B cell (primary cell): ENCODE results near the gene COL17A1. TPM values are rescaled to one million over a fixed set of nuclear protein-coding genes. Genes with fewer than 3 reads are reported as not detected.

Experiments used
- ATAC-seq: fragments of 200-7000 bp; cut with Tn5 transposase; one replicate; pipeline ENCODE4 v1.10.0; 2021; ENCODE audit warnings: low read depth, mild to moderate bottlenecking, moderate number of reproducible peaks, moderate library complexity
- CTCF ChIA-PET: fragments of 350-600 bp; sonication (Branson Sonifier 250); formaldehyde crosslinking; loops from one replicate; lab custom pipeline; 2021; ENCODE audit warnings: antibody characterized with exemption, inconsistent platforms; lab: Charles Lee
- POLR2A ChIA-PET: fragments of 350-600 bp; sonication (Branson Sonifier 250); formaldehyde crosslinking; loops from one replicate; lab custom pipeline; 2021; ENCODE audit warnings: antibody characterized with exemption; lab: Charles Lee
- DNase-seq: peaks from one replicate; pipeline ENCODE4 v3.0.0; 2013
- H2AFZ ChIP-seq: 2 replicates; pipeline ENCODE4 v1.6.1; 2012; ENCODE audit warnings: mild to moderate bottlenecking, low read depth, low read length; ENCODE audit not compliant: insufficient read depth, poor library complexity, severe bottlenecking
- H3K27ac ChIP-seq, 2 donors: 1 replicate in 1 of 2; 2 replicates in 1 of 2; pipeline ENCODE4 v1.5.1; 2012 to 2013; ENCODE audit warnings: low read length in 2 of 2, mild to moderate bottlenecking in 2 of 2, moderate library complexity in 1 of 2
- H3K27me3 ChIP-seq, 4 experiments: fragments of 200-600 bp in 1 of 4; sonication (generic) in 1 of 4; replicated peaks in 1 of 4; 1 replicate in 2 of 4; 2 replicates in 2 of 4; pipeline versions ENCODE4 v1.6.1 to v1.7.0; 2013 to 2016; ENCODE audit warnings: low read length in 3 of 4, mild to moderate bottlenecking in 2 of 4, mixed read lengths in 1 of 4, moderate library complexity in 1 of 4; ENCODE audit not compliant: insufficient read depth in 4 of 4, control insufficient read depth in 3 of 4; ENCODE audit errors: control extremely low read depth in 1 of 4
- H3K36me3 ChIP-seq, 2 experiments: replicated peaks in 1 of 2; 1 replicate in 1 of 2; 2 replicates in 1 of 2; pipeline versions ENCODE4 v1.6.1 to v1.7.1; 2013; ENCODE audit warnings: low read length in 1 of 2; ENCODE audit not compliant: insufficient read depth in 2 of 2, control insufficient read depth in 1 of 2; ENCODE audit errors: control extremely low read depth in 1 of 2, extremely low read depth in 1 of 2
- H3K4me1 ChIP-seq, 2 donors: fragments of 200-600 bp in 1 of 2; sonication (generic) in 1 of 2; 1 replicate in 1 of 2; 2 replicates in 1 of 2; pipeline versions ENCODE4 v1.5.1 to v1.6.1; 2013 to 2017; ENCODE audit warnings: low read length in 2 of 2; ENCODE audit not compliant: control insufficient read depth in 2 of 2, insufficient read depth in 2 of 2
- H3K4me2 ChIP-seq: replicated peaks from 2 replicates; pipeline ENCODE3; 2012; ENCODE audit warnings: mild to moderate bottlenecking, low read depth, low read length; ENCODE audit not compliant: poor library complexity, severe bottlenecking
- H3K4me3 ChIP-seq, 5 experiments: fragments of 200-600 bp in 1 of 5; sonication (generic) in 1 of 5; 1 replicate in 3 of 5; 2 replicates in 2 of 5; pipeline versions ENCODE4 v1.5.1 to v1.7.0; 2011 to 2016; ENCODE audit warnings: low read length in 4 of 5, mild to moderate bottlenecking in 4 of 5, low read depth in 2 of 5, control low read depth in 1 of 5, moderate library complexity in 1 of 5; ENCODE audit not compliant: insufficient read depth in 1 of 5; ENCODE audit errors: control extremely low read depth in 1 of 5, extremely low read depth in 1 of 5
- H3K79me2 ChIP-seq: fragments of 200-600 bp; sonication (generic); one replicate; pipeline ENCODE4 v1.6.0; 2016; ENCODE audit warnings: low read length; ENCODE audit not compliant: control insufficient read depth, insufficient read depth
- H3K9ac ChIP-seq: fragments of 200-600 bp; sonication (generic); 2 replicates; pipeline ENCODE4 v1.6.1; 2017; ENCODE audit warnings: mild to moderate bottlenecking, low read length, moderate library complexity
- H3K9me3 ChIP-seq, 3 donors: one replicate each; pipeline versions ENCODE4 v1.6.1 to v1.7.1; 2013; ENCODE audit warnings: low read length in 2 of 3; ENCODE audit not compliant: control insufficient read depth in 2 of 3, insufficient read depth in 1 of 3; ENCODE audit errors: control extremely low read depth in 1 of 3
- H4K20me1 ChIP-seq: 2 replicates; pipeline ENCODE4 v1.6.0; 2012; ENCODE audit warnings: mild to moderate bottlenecking, low read length; ENCODE audit not compliant: insufficient read depth, control insufficient read depth, poor library complexity, severe bottlenecking
- H3K27ac Mint-ChIP-seq: one replicate; pipeline ENCODE4 v1.8.0; 2021; ENCODE audit warnings: mixed read lengths
- H3K27me3 Mint-ChIP-seq: one replicate; pipeline ENCODE4 v1.8.0; 2021; ENCODE audit warnings: mixed read lengths
- H3K4me1 Mint-ChIP-seq: one replicate; pipeline ENCODE4 v1.8.0; 2021; ENCODE audit warnings: mixed read lengths
- H3K4me3 Mint-ChIP-seq: one replicate; pipeline ENCODE4 v1.8.0; 2021; ENCODE audit warnings: mixed read lengths
- H3K9me3 Mint-ChIP-seq: one replicate; pipeline ENCODE4 v1.8.0; 2022; ENCODE audit warnings: mixed read lengths; ENCODE audit not compliant: insufficient read depth
- EZH2 ChIP-seq: IDR thresholded peaks from 2 replicates; pipeline ENCODE4 v1.6.1; 2012; ENCODE audit warnings: borderline replicate concordance, low read depth, mild to moderate bottlenecking, moderate library complexity, low read length; ENCODE audit not compliant: insufficient read depth, poor library complexity, severe bottlenecking
- WGBS: methylation state at CpG from one replicate; pipeline ENCODE4 v1.1.5; 2013; ENCODE audit warnings: missing lambda C conversion rate; ENCODE audit not compliant: insufficient coverage; 5-methylcytosine and 5-hydroxymethylcytosine counted together
- intact Hi-C: fragments of 100-400 bp; cut with micrococcal nuclease; formaldehyde crosslinking; loops from one replicate; pipeline ENCODE4 v1.10.0; 2022
- polyA plus RNA-seq: library from polyadenylated mRNA; depleted of rRNA; stranded (reverse); fragments of >200 nt; gene quantifications from 2 replicates; pipeline ENCODE4 v1.2.3, GENCODE V29; 2012
- total RNA-seq, 2 donors: library from RNA; stranded (reverse); fragments of 120-200 nt in 1 of 2; gene quantifications; 1 replicate in 1 of 2; 2 replicates in 1 of 2; pipeline versions ENCODE4 v1.2.3 to v1.2.4, GENCODE V29; 2013 to 2022
- TF ChIP-seq, protein P1 (sequence below): fragments of 200-600 bp; IDR thresholded peaks from one replicate; pipeline ENCODE4 v1.8.0; 2022; ENCODE audit warnings: antibody characterized with exemption, mild to moderate bottlenecking

Gene COL17A1
- total and polyA plus RNA-seq, 2 donors (not counting 1 experiment from before 2014, with no cell fraction given): not detected

DNA sequence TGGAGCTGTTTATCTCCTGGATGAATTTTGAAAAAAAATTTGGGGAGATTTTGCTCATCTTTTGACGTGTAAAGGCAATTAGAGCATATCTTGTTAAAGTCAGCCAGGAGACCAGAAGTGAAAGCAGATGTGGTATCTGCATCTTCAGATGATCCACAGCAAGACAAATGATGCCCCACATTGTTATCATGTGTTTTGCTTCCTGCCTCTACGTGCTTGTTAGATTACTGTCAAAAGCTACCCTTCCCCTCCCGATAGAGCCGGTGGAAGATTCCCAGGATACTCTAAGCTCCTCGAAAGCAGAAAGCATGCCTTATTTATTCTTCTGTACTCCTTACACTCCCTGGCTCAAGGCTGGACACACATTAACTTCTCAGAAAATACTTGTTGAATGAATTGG, 12.9 kb downstream of the COL17A1 start:
- Mint-ChIP-seq H3K9me3 (no peaks in the 10 kb centered on the region), H3K27ac (no peak overlapping the region), H3K4me3 (no peak overlapping the region), H3K27me3 (no peaks in the 10 kb centered on the region), H3K4me1 (no peaks in the 10 kb centered on the region)
- POLR2A ChIA-PET: no interaction called here
- WGBS: 57% methylated on average over 2 of the region's 5 CpGs
- no peaks in the 10 kb centered on the region for H3K36me3 ChIP-seq
- CTCF ChIA-PET: interaction anchor here (1.3 kb wide), 1 partner anchor 185 kb away, joined by 4 read pairs; no protein-coding TSS in a partner anchor
- no peaks in the 10 kb centered on the region for H3K9me3 ChIP-seq
- no peak overlapping the region for H2AFZ ChIP-seq
- no peak overlapping the region for H3K4me2 ChIP-seq
- no peaks in the 10 kb centered on the region for H4K20me1 ChIP-seq
- no peaks in the 10 kb centered on the region for H3K4me1 ChIP-seq
- H3K9ac ChIP-seq: no peak overlapping the region
- TF ChIP-seq, protein P1, sequence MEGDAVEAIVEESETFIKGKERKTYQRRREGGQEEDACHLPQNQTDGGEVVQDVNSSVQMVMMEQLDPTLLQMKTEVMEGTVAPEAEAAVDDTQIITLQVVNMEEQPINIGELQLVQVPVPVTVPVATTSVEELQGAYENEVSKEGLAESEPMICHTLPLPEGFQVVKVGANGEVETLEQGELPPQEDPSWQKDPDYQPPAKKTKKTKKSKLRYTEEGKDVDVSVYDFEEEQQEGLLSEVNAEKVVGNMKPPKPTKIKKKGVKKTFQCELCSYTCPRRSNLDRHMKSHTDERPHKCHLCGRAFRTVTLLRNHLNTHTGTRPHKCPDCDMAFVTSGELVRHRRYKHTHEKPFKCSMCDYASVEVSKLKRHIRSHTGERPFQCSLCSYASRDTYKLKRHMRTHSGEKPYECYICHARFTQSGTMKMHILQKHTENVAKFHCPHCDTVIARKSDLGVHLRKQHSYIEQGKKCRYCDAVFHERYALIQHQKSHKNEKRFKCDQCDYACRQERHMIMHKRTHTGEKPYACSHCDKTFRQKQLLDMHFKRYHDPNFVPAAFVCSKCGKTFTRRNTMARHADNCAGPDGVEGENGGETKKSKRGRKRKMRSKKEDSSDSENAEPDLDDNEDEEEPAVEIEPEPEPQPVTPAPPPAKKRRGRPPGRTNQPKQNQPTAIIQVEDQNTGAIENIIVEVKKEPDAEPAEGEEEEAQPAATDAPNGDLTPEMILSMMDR: no peak
- no peak for TF ChIP-seq EZH2
- H3K27ac ChIP-seq: no peak overlapping the region
- H3K79me2 ChIP-seq: no peaks in the 10 kb centered on the region
- H3K27me3 ChIP-seq: peaks cover 0 to 2% (median 0%) of the 10 kb centered on the region in 4 experiments
- ATAC-seq (no peak), DNase-seq (no peak)
- intact Hi-C loops: no loop called here
- no peak overlapping the region for H3K4me3 ChIP-seq

DNA sequence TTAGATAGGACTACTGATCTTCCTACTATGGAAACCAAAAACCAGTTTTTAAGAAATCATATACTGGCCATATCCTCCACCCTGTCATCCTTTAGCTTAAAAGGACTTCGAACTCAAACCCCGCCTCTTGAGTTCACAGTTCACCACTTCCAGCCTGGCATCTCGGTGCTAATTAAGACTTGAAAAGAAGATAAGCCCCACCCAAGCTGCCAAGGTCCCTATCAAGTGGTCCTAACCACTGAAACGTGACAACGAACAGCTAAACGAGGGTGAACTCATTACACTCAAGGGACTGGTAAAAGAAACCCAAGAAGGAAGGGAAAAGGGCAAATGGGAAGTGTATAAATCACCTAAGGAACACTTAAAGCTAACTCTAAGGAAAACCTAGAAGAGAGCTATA, 16.1 kb downstream of the COL17A1 start:
- H3K9me3 Mint-ChIP-seq: no peaks in the 10 kb centered on the region
- no peaks in the 10 kb centered on the region for H3K4me1 ChIP-seq
- peaks cover 8% of the 10 kb centered on the region for H3K27me3 Mint-ChIP-seq
- intact Hi-C loops: no loop called here
- H3K79me2 ChIP-seq: no peaks in the 10 kb centered on the region
- no peak for TF ChIP-seq EZH2
- TF ChIP-seq, protein P1: no peak
- H3K9ac ChIP-seq: no peak overlapping the region
- H3K36me3 ChIP-seq: no peaks in the 10 kb centered on the region
- no peak overlapping the region for H3K27ac ChIP-seq
- H3K4me1 Mint-ChIP-seq: no peaks in the 10 kb centered on the region
- DNase-seq (no peak), ATAC-seq (no peak)
- H3K4me3 Mint-ChIP-seq: no peak overlapping the region
- H3K4me2 ChIP-seq: no peak overlapping the region
- H3K27ac Mint-ChIP-seq: no peak overlapping the region
- no peak overlapping the region for H2AFZ ChIP-seq
- POLR2A ChIA-PET: no interaction called here
- WGBS: 50% methylated on average over 2 of the region's 6 CpGs
- H4K20me1 ChIP-seq: no peaks in the 10 kb centered on the region
- no peaks in the 10 kb centered on the region for H3K9me3 ChIP-seq
- CTCF ChIA-PET: no interaction called here
- H3K27me3 ChIP-seq: peaks cover 0 to 6% (median 0%) of the 10 kb centered on the region in 4 experiments
- H3K4me3 ChIP-seq: no peak overlapping the region
